H1 (cell line): ENCODE results near the gene PYGL. TPM values are rescaled to one million over a fixed set of nuclear protein-coding genes. Genes with fewer than 3 reads are reported as not detected.

ENCODE experiments used
- CTCF ChIA-PET: fragments of 300-600 bp; sonication (Branson Sonifier 250); formaldehyde crosslinking; loops from one replicate; lab custom pipeline; 2021; ENCODE audit not compliant: partially characterized antibody; lab: Charles Lee
- POLR2A ChIA-PET: fragments of 300-600 bp; sonication (Branson Sonifier 250); formaldehyde crosslinking; loops from one replicate; lab custom pipeline; 2021; ENCODE audit warnings: inconsistent platforms; ENCODE audit not compliant: partially characterized antibody; lab: Charles Lee
- DNase-seq, 2 experiments: peaks; one replicate each; pipeline versions ENCODE4 v3.0.0 to v3.0.0-alpha.2; 2010 to 2022; ENCODE audit warnings: low spot score in 2 of 2, low read depth in 1 of 2, mixed read lengths in 1 of 2
- FAIRE-seq: peaks from 2 replicates; lab custom pipeline; 2011; peaks lifted over from hg19 to GRCh38; lab: Jason Lieb, UNC
- H2AFZ ChIP-seq: 2 replicates; pipeline ENCODE4 v1.8.1; 2012; ENCODE audit warnings: low read length, inconsistent platforms
- H2AK5ac ChIP-seq: 2 replicates; pipeline ENCODE4 v1.6.1; 2013; ENCODE audit warnings: low read depth, low read length
- H2BK120ac ChIP-seq: replicated peaks from 2 replicates; pipeline ENCODE3; 2013; ENCODE audit warnings: low read depth, low read length, inconsistent platforms
- H2BK12ac ChIP-seq: 2 replicates; pipeline ENCODE4 v1.6.1; 2013; ENCODE audit warnings: low read depth, low read length
- H2BK15ac ChIP-seq: 2 replicates; pipeline ENCODE4 v1.6.1; 2013; ENCODE audit warnings: low read length
- H2BK20ac ChIP-seq: 2 replicates; pipeline ENCODE4 v1.6.1; 2013; ENCODE audit warnings: low read length
- H2BK5ac ChIP-seq: 2 replicates; pipeline ENCODE4 v1.6.1; 2013; ENCODE audit warnings: low read depth, low read length
- H3K14ac ChIP-seq: 2 replicates; pipeline ENCODE4 v1.6.1; 2013; ENCODE audit warnings: inconsistent platforms; ENCODE audit not compliant: insufficient read length
- H3K18ac ChIP-seq: 2 replicates; pipeline ENCODE4 v1.6.1; 2013; ENCODE audit warnings: low read length; ENCODE audit errors: extremely low read depth
- H3K23ac ChIP-seq: 2 replicates; pipeline ENCODE4 v1.6.1; 2013; ENCODE audit warnings: inconsistent platforms; ENCODE audit not compliant: insufficient read length
- H3K23me2 ChIP-seq: 2 replicates; pipeline ENCODE4 v1.6.1; 2013; ENCODE audit warnings: low read depth, low read length
- H3K27ac ChIP-seq: 2 replicates; pipeline ENCODE4 v1.6.1; 2011; ENCODE audit warnings: low read depth, low read length, inconsistent platforms
- H3K27me3 ChIP-seq, 4 experiments: replicated peaks in 1 of 4; 1 replicate in 1 of 4; 2 replicates in 3 of 4; pipeline versions ENCODE4 v1.6.1 to v1.8.1; 2011 to 2013; ENCODE audit warnings: low read length in 3 of 4, mild to moderate bottlenecking in 3 of 4, inconsistent platforms in 2 of 4, mixed read lengths in 2 of 4, moderate library complexity in 1 of 4; ENCODE audit not compliant: control insufficient read depth in 3 of 4, insufficient read depth in 3 of 4; ENCODE audit errors: extremely low read depth in 1 of 4
- H3K36me3 ChIP-seq, 4 experiments: 2 replicates each; pipeline versions ENCODE4 v1.6.1 to v1.8.1; 2011 to 2013; ENCODE audit warnings: mild to moderate bottlenecking in 4 of 4, low read length in 3 of 4, moderate library complexity in 2 of 4, control low read depth in 1 of 4, inconsistent platforms in 1 of 4; ENCODE audit not compliant: insufficient read depth in 4 of 4, control insufficient read depth in 2 of 4
- H3K4ac ChIP-seq: replicated peaks from 2 replicates; pipeline ENCODE3; 2013; ENCODE audit warnings: low read length, low read depth, mixed read lengths, inconsistent platforms; ENCODE audit not compliant: insufficient read length
- H3K4me1 ChIP-seq, 4 experiments: replicated peaks in 1 of 4; 1 replicate in 1 of 4; 2 replicates in 3 of 4; pipeline versions ENCODE4 v1.6.1 to v1.8.1; 2011 to 2013; ENCODE audit warnings: low read length in 3 of 4, inconsistent platforms in 2 of 4, mixed read lengths in 1 of 4; ENCODE audit not compliant: insufficient read depth in 4 of 4, control insufficient read depth in 3 of 4
- H3K4me2 ChIP-seq, 2 experiments: 2 replicates each; pipeline versions ENCODE4 v1.6.1 to v1.8.1; 2011 to 2013; ENCODE audit warnings: low read depth in 2 of 2, low read length in 2 of 2, control low read depth in 1 of 2, inconsistent platforms in 1 of 2, mild to moderate bottlenecking in 1 of 2; ENCODE audit not compliant: insufficient read depth in 1 of 2
- H3K4me3 ChIP-seq, 4 experiments: fragments of 200-600, 300-600 bp in 1 of 4; sonication (generic), shearing (Covaris generic), sonication (Bioruptor Twin) in 1 of 4; 2 replicates each; pipeline versions ENCODE4 v1.5.1 to v1.8.1; 2011 to 2016; ENCODE audit warnings: low read length in 4 of 4, low read depth in 3 of 4, control low read depth in 2 of 4, inconsistent platforms in 2 of 4, mild to moderate bottlenecking in 2 of 4, mixed read lengths in 1 of 4, moderate library complexity in 1 of 4; ENCODE audit not compliant: insufficient read depth in 2 of 4; ENCODE audit errors: extremely low read depth in 1 of 4
- H3K56ac ChIP-seq: replicated peaks from 2 replicates; pipeline ENCODE3; 2013; ENCODE audit warnings: low read depth, mild to moderate bottlenecking, mixed read lengths, low read length, inconsistent platforms; ENCODE audit not compliant: insufficient read length
- H3K79me1 ChIP-seq: 2 replicates; pipeline ENCODE4 v1.6.1; 2013; ENCODE audit warnings: low read depth, low read length, control low read depth
- H3K79me2 ChIP-seq, 2 experiments: 2 replicates each; pipeline versions ENCODE4 v1.6.1 to v1.8.1; 2012 to 2013; ENCODE audit warnings: low read length in 2 of 2, mild to moderate bottlenecking in 2 of 2, inconsistent platforms in 1 of 2; ENCODE audit not compliant: insufficient read depth in 2 of 2, control insufficient read depth in 1 of 2
- H3K9ac ChIP-seq, 4 experiments: replicated peaks in 1 of 4; 1 replicate in 1 of 4; 2 replicates in 3 of 4; pipeline versions ENCODE4 v1.6.1 to v1.8.1; 2011 to 2013; ENCODE audit warnings: low read depth in 3 of 4, low read length in 3 of 4, control low read depth in 2 of 4, mild to moderate bottlenecking in 2 of 4, moderate library complexity in 2 of 4, inconsistent platforms in 1 of 4; ENCODE audit errors: extremely low read depth in 1 of 4
- H3K9me3 ChIP-seq, 2 experiments: 2 replicates each; pipeline versions ENCODE4 v1.6.1 to v1.8.1; 2012 to 2013; ENCODE audit warnings: mild to moderate bottlenecking in 2 of 2, moderate library complexity in 2 of 2, control low read depth in 1 of 2, inconsistent platforms in 1 of 2, low read depth in 1 of 2, low read length in 1 of 2, mixed read lengths in 1 of 2; ENCODE audit not compliant: insufficient read depth in 2 of 2
- H4K20me1 ChIP-seq, 2 experiments: replicated peaks in 1 of 2; 2 replicates each; pipeline versions ENCODE3 to v1.8.1; 2011 to 2013; ENCODE audit warnings: inconsistent platforms in 2 of 2, low read length in 2 of 2, mild to moderate bottlenecking in 1 of 2; ENCODE audit not compliant: insufficient read depth in 2 of 2, control insufficient read depth in 1 of 2
- H4K5ac ChIP-seq: 2 replicates; pipeline ENCODE4 v1.6.1; 2013; ENCODE audit warnings: low read length, low read depth, mixed read lengths, inconsistent platforms; ENCODE audit not compliant: insufficient read length
- H4K8ac ChIP-seq: 2 replicates; pipeline ENCODE4 v1.8.0; 2013; ENCODE audit warnings: mild to moderate bottlenecking, moderate library complexity, low read length, inconsistent platforms; ENCODE audit not compliant: insufficient read depth; ENCODE audit errors: extremely low read depth
- H4K91ac ChIP-seq: replicated peaks from 2 replicates; pipeline ENCODE3; 2013; ENCODE audit warnings: low read length, mixed read lengths, inconsistent platforms; ENCODE audit not compliant: insufficient read length
- ASH2L ChIP-seq: fragments of 200-600, 300-600 bp; sonication (generic); IDR thresholded peaks from one replicate; pipeline ENCODE4 v1.7.1; 2017; ENCODE audit warnings: low read length
- ATF2 ChIP-seq: IDR thresholded peaks from 2 replicates; pipeline ENCODE4 v1.6.1; 2012; ENCODE audit warnings: low read length, inconsistent platforms
- CHD2 ChIP-seq: IDR thresholded peaks from 2 replicates; pipeline ENCODE4 v1.6.1; 2012; ENCODE audit warnings: low read length, improper control_type of control experiment
- JUN ChIP-seq: IDR thresholded peaks from 2 replicates; pipeline ENCODE4 v1.6.1; 2011; ENCODE audit warnings: low read depth, mild to moderate bottlenecking, improper control_type of control experiment, low read length
- KDM5A ChIP-seq: fragments of 200-600 bp; IDR thresholded peaks from 2 replicates; pipeline ENCODE4 v1.7.1; 2012; ENCODE audit warnings: mild to moderate bottlenecking, low read length, inconsistent platforms, mixed read lengths
- MAFK ChIP-seq: IDR thresholded peaks from 2 replicates; pipeline ENCODE4 v1.6.1; 2012; ENCODE audit warnings: low read depth, mild to moderate bottlenecking, improper control_type of control experiment, low read length
- NRF1 ChIP-seq: IDR thresholded peaks from 2 replicates; pipeline ENCODE4 v1.6.1; 2011; ENCODE audit warnings: mild to moderate bottlenecking, low read depth, low read length, improper control_type of control experiment
- RBBP5 ChIP-seq: IDR thresholded peaks from 2 replicates; pipeline ENCODE4 v1.7.1; 2012; ENCODE audit warnings: low read depth, mild to moderate bottlenecking, inconsistent platforms, low read length, moderate library complexity, borderline replicate concordance
- RFX5 ChIP-seq: IDR thresholded peaks from 2 replicates; pipeline ENCODE4 v1.6.1; 2011; ENCODE audit warnings: low read depth, low read length, improper control_type of control experiment, borderline replicate concordance
- RXRA ChIP-seq: IDR thresholded peaks from 2 replicates; pipeline ENCODE4 v1.6.1; 2011; ENCODE audit warnings: low read depth, mild to moderate bottlenecking, low read length, moderate library complexity; ENCODE audit not compliant: insufficient read depth
- SRF ChIP-seq: IDR thresholded peaks from 2 replicates; pipeline ENCODE4 v1.6.1; 2011; ENCODE audit warnings: mild to moderate bottlenecking, low read depth, low read length, moderate library complexity
- YY1 ChIP-seq: IDR thresholded peaks from 2 replicates; pipeline ENCODE4 v1.6.1; 2011; ENCODE audit warnings: low read depth, mild to moderate bottlenecking, low read length
- WGBS, 2 experiments: shearing (Covaris generic) in 1 of 2; methylation state at CpG; one replicate each; pipeline versions ENCODE4 v1.1.6 to v1.1.7; 2013 to 2015; ENCODE audit warnings: low lambda C conversion rate in 2 of 2, mixed read lengths in 2 of 2, inconsistent platforms in 1 of 2, low coverage in 1 of 2, missing lambda C conversion rate in 1 of 2; ENCODE audit not compliant: insufficient replicate concordance in 2 of 2, insufficient coverage in 1 of 2, insufficient read length in 1 of 2; ENCODE audit errors: extremely low coverage in 1 of 2, missing lambda C conversion rate in 1 of 2; 5-methylcytosine and 5-hydroxymethylcytosine counted together
- polyA plus RNA-seq, 7 experiments: library from polyadenylated mRNA; depleted of rRNA in 3 of 7; stranded (reverse) in 5 of 7; unstranded in 2 of 7; fragments of >200 nt in 5 of 7; fragments of 200-250 nt in 2 of 7; gene quantifications; 1 replicate in 5 of 7; 2 replicates in 1 of 7; 4 replicates in 1 of 7; pipeline versions ENCODE4 v1.2.1 to v1.2.3, GENCODE V29; 2011 to 2013; ENCODE audit warnings: missing spikeins in 2 of 7, mixed read lengths in 2 of 7
- total RNA-seq: library from RNA; stranded (reverse); fragmentation: NEBNext Ultra II Directional; extraction: Animal tissue kit (Norgen Biotek cat#: 25700); gene quantifications from 2 replicates; pipeline ENCODE4 v1.2.1, GENCODE V29; 2021

The PYGL gene
- total and polyA plus RNA-seq, 2 of the 8 experiments (the other 6 are each of a cell fraction or from before 2014, with no cell fraction given): 26.1 to 50.5 TPM

GRCh38 chr14:50963919-50964318, 19.6 kb upstream of the PYGL start:
- no peak overlapping the region for H2BK15ac ChIP-seq
- POLR2A ChIA-PET: no interaction called here
- no peaks in the 10 kb centered on the region for H4K20me1 ChIP-seq
- FAIRE-seq: no peak
- no peak overlapping the region for H3K23ac ChIP-seq
- WGBS, 2 experiments: 100% methylated on average over 2 of the region's 5 CpGs; no CpG with 5 or more reads in 1 of the 2 experiments
- no peaks in the 10 kb centered on the region for H3K79me2 ChIP-seq
- no peaks in the 10 kb centered on the region for H3K23me2 ChIP-seq
- no peak overlapping the region for H3K4ac ChIP-seq
- no peak overlapping the region for H2BK5ac ChIP-seq
- CTCF ChIA-PET: no interaction called here
- H3K27ac ChIP-seq: no peak overlapping the region
- no peak overlapping the region for H2BK20ac ChIP-seq
- no peak overlapping the region for H3K56ac ChIP-seq
- H4K91ac ChIP-seq: no peak overlapping the region
- H3K9ac ChIP-seq: no peak overlapping the region
- no peak overlapping the region for H4K5ac ChIP-seq
- no peak overlapping the region for H3K18ac ChIP-seq
- no peaks in the 10 kb centered on the region for H3K9me3 ChIP-seq
- no peak overlapping the region for H3K4me2 ChIP-seq
- no peak for DNase-seq
- no peak overlapping the region for H2BK12ac ChIP-seq
- no peak overlapping the region for H2AK5ac ChIP-seq
- no peak overlapping the region for H3K14ac ChIP-seq
- no peaks in the 10 kb centered on the region for H3K4me1 ChIP-seq
- no peaks in the 10 kb centered on the region for H3K79me1 ChIP-seq
- no peaks in the 10 kb centered on the region for H3K27me3 ChIP-seq
- no peak overlapping the region for H3K4me3 ChIP-seq
- H3K36me3 ChIP-seq: no peaks in the 10 kb centered on the region
- H4K8ac ChIP-seq: no peak overlapping the region
- H2AFZ ChIP-seq: no peak overlapping the region
- no peak overlapping the region for H2BK120ac ChIP-seq
- no peak for TF ChIP-seq ASH2L
- TF ChIP-seq RBBP5: no peak
- no peak for TF ChIP-seq NRF1
- no peak for TF ChIP-seq ATF2
- TF ChIP-seq CHD2: no peak
- TF ChIP-seq SRF: no peak
- TF ChIP-seq KDM5A: no peak
- TF ChIP-seq JUN: no peak
- no peak for TF ChIP-seq RXRA
- TF ChIP-seq YY1: no peak
- TF ChIP-seq RFX5: no peak
- TF ChIP-seq MAFK: no peak
